NK-92 (cell line): ENCODE measurements around the gene NAV2.
"Not testable (repeated sequence)": the region's sequence is repeated elsewhere in the genome, so short reads cannot be mapped to it uniquely, and the experiment has no call there.

Experiments
- DNase-seq: peaks from one replicate; lab custom pipeline; 2025; ENCODE audit not compliant: unreplicated experiment; lab: John Stamatoyannopoulos, UW

NAV2 gene

GRCh38 chr11:20066013-20066782 lies 353.6 kb downstream of the NAV2 start:
- no peak for DNase-seq

GRCh38 chr11:20066783-20067156 lies 354.1 kb downstream of the NAV2 start:
- no peak for DNase-seq

- no peak for DNase-seq
Observed at GRCh38 chr11:20067665-20068064, 355.0 kb downstream of the NAV2 start.

- no peak for DNase-seq
Observed at GRCh38 chr11:20068691-20069090, 356.1 kb downstream of the NAV2 start.

- no peak for DNase-seq
Observed at GRCh38 chr11:20070459-20070858, 357.8 kb downstream of the NAV2 start.

GRCh38 chr11:20075627-20076026 lies 363.0 kb downstream of the NAV2 start:
- DNase-seq: no peak

GRCh38 chr11:20078846-20079245 lies 366.2 kb downstream of the NAV2 start:
- no peak for DNase-seq

- DNase-seq: no peak
Observed at GRCh38 chr11:20080032-20080685, 367.5 kb downstream of the NAV2 start.

- no peak for DNase-seq
Observed at GRCh38 chr11:20081336-20081735, 368.7 kb downstream of the NAV2 start.

- not testable (repeated sequence) for DNase-seq
Observed at GRCh38 chr11:20083877-20084276, 371.2 kb downstream of the NAV2 start.

- DNase-seq: no peak
Observed at GRCh38 chr11:20084921-20085814, 372.5 kb downstream of the NAV2 start.

- DNase-seq: no peak
Observed at GRCh38 chr11:20085918-20086317, 373.3 kb downstream of the NAV2 start.

- DNase-seq: no peak
Observed at GRCh38 chr11:20087118-20087521, 374.5 kb downstream of the NAV2 start.

GRCh38 chr11:20088397-20089225 lies 376.0 kb downstream of the NAV2 start:
- no peak for DNase-seq

GRCh38 chr11:20089367-20089766 lies 376.7 kb downstream of the NAV2 start:
- no peak for DNase-seq

GRCh38 chr11:20089796-20090653 lies 377.4 kb downstream of the NAV2 start:
- DNase-seq: no peak

- DNase-seq: no peak
Observed at GRCh38 chr11:20090654-20091374, 378.2 kb downstream of the NAV2 start.

GRCh38 chr11:20093775-20094174 lies 381.1 kb downstream of the NAV2 start:
- DNase-seq: no peak

GRCh38 chr11:20095189-20095588 lies 382.6 kb downstream of the NAV2 start:
- no peak for DNase-seq
